Coronary artery (tissue), 2 donors: ENCODE measurements around the gene EIF6.

Experiments
- DNase-seq: peaks from one replicate; pipeline ENCODE4 v3.0.0-alpha.2; 2017; ENCODE audit warnings: low spot score
- H3K27ac ChIP-seq, 2 donors: fragments of 200-600 bp; sonication (generic); one replicate each; pipeline ENCODE4 v1.5.1; 2016 to 2019
- H3K4me3 ChIP-seq: fragments of 200-600 bp; sonication (generic); 2 replicates; pipeline ENCODE4 v1.5.1; 2016; ENCODE audit warnings: mild to moderate bottlenecking, moderate library complexity
- TF ChIP-seq, protein P1 (sequence below): fragments of 200-600 bp; sonication (generic); IDR thresholded peaks from one replicate; pipeline ENCODE4 v1.5.1; 2019; ENCODE audit warnings: antibody characterized with exemption

The EIF6 gene

DNA sequence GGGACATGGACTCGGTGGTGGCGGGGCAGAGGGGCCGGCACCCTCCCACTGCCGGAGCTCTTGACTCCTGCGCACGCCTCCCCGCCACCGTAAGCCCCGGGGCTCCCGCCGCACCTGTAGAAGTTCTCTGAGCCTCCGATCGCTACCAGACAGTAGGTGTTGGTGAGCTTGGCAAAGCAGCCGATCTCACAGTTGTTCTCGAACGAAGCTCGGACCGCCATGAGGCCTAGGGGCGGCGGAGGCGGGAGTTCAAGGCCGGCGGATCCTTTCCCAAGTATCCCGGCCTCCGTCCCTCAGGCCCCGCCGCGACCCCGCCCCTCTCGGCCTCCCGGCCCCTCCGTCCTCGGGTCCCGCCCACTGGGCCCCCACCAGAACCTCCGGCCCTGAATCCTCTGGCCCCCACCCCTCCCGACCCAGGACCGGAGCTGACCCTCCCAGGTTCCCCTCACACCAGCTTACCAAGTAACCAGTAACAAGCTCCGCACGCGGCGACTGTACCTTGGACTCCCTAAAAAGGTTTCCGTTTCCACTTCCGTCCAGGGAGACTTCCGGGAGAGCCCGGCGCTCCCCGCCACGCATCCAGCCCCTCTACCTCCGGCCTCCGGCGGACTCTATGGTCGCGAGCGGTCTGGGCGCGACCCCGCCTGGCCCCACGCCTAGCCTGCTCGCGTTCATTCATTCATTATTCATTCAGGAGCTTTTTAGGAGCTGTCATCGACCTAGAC, at the start of gene EIF6:
Gene EIF6, minus strand, starts transcription at position 506 of the 725 bp plus-strand sequence. Its CDS starts 285 bp downstream, at position 221.
- Histone ChIP-seq H3K27ac (peak within 1 kb of the TSS; percentile 57 to 87), H3K4me3 (peak within 1 kb of the TSS; percentile 95)
- TF ChIP-seq, protein P1, sequence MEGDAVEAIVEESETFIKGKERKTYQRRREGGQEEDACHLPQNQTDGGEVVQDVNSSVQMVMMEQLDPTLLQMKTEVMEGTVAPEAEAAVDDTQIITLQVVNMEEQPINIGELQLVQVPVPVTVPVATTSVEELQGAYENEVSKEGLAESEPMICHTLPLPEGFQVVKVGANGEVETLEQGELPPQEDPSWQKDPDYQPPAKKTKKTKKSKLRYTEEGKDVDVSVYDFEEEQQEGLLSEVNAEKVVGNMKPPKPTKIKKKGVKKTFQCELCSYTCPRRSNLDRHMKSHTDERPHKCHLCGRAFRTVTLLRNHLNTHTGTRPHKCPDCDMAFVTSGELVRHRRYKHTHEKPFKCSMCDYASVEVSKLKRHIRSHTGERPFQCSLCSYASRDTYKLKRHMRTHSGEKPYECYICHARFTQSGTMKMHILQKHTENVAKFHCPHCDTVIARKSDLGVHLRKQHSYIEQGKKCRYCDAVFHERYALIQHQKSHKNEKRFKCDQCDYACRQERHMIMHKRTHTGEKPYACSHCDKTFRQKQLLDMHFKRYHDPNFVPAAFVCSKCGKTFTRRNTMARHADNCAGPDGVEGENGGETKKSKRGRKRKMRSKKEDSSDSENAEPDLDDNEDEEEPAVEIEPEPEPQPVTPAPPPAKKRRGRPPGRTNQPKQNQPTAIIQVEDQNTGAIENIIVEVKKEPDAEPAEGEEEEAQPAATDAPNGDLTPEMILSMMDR: no peak
- peak; percentile 89 for DNase-seq

DNA sequence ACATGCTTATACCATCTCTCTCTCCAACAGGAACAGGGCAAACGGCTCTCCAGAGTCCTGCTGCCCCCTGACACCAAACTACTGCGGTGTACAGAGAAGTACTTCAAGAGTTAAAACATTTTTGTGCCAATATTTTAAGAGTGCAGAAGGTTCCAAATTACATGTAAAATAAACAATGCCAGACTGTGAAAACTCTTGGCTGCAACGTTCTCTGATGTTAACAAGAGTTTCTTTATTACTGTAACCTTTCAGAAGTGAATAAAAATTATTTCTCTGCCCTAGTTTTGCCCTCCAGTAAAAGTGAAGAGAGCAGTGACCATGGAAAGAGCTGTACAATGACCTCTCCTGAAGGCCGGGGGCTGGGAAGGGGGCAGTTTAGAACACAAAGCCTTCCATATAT, 49.0 kb upstream of the EIF6 start:
- no peak for DNase-seq
- TF ChIP-seq, protein P1: no peak
- Histone ChIP-seq H3K4me3 (no peak overlapping the region), H3K27ac (no peak overlapping the region)

DNA sequence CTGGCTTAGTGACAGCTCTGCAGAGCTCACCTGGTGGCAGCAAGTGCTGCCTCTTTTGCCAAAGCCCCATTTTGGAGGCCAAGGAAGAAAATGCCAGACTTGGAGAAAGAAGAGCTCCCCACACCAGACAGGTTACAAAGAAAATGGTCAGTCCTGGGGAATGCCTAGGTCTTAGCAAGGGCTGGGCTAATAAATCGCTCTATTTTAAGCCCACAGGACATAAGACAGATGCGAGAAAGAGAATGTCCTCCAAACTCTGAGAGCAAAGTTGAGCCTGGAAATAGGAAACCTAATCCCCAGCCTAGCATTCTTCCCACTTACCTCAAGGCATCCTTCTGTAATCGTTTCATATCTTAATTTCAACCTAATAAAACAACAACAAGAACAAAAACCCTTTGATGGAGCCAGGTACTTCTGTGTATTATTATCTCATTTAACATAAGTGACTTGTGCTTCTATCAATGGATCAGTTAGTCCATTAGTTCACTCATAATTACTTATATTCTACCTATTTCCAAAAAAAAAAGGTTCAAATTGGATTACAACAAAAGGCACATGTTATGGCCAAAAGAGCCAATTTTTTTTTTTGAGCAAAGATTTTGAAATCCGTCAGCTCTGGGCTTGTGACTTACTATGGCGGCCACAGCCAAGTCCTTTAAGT, 48.1 kb upstream of the EIF6 start:
- TF ChIP-seq, protein P1: no peak
- no peak overlapping the region for H3K4me3 ChIP-seq
- no peak for DNase-seq
- H3K27ac ChIP-seq: no peak overlapping the region

DNA sequence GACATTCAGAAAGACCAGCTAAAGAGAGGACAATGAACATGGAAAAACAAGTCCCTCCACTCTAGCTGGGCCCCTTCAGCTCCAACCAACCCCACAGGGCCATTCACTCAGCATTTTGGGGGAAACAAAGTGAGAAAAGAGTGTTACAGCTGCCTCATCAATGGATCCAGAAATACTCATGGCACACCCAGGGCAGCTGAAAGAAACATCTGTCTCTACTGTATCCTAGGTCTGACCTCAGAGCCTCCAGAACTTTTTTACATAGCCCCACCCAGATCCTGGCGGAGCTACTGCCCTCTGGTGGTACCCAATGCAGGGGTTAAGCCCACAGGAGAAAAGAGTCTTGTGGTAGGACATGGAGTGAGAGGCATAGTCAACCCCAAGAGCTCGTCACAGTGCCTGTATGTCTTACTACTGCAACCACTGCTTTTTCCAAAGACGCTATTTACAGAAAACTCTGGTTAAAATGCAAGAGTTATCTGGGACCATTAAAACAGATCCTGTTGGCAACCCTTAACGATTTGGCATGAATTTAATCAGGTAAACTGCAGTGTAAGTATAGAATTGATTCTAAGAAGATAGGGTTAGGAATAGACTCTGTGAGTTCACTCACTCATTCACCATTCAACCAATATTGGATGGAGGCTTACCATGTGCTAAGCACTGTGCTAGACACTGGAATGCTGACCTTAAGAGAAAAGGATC, 45.0 kb upstream of the EIF6 start:
- H3K4me3 ChIP-seq: no peak overlapping the region
- DNase-seq: no peak
- TF ChIP-seq, protein P1: no peak
- H3K27ac ChIP-seq: no peak overlapping the region

DNA sequence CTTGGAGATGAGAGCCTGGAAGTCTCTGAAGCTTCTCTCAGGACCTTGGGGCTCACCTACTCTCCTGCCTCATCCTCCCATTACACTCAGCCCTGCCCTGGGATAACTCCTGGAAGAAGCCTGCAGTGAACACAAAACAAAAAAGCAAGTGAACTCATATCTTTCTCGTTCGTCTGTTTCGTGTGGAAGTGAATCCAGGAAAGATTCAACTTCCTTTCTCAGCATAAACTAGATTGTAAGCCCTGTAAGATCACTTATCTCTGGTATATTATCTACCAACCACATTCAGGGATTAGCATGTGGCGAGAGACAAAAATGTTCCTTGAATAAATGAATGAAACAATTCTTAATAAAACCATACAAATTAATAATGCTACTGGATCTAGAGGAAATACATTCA, 44.1 kb upstream of the EIF6 start:
- DNase-seq: no peak
- TF ChIP-seq, protein P1: no peak
- Histone ChIP-seq H3K4me3 (no peak overlapping the region), H3K27ac (no peak overlapping the region)

DNA sequence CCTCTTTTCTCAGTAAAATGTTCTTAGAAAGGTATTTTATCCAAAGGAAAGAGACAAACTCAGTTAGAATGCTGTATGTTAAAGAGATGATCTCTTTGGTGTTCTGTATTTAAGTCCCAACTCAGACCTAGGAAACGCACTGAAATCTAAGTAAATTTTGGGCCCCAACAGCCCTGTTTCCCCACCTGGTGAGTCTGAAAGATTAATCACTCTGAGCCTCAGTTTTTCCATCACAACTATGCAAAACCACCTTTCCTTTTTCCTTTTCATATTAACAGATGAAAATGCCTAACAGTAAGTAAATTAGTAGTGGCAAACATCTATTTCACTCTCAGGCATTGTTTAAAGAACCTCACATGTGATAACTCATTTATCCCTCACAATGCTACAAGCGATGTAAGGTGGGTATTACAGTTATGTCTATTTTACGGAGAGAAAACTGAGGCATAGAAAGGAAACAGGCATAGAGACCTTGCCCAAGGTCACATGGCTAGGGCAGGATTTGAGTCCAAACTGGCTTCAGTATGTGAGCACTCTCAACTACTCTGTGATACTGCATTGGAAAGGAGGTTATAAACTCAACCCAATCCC, 43.6 kb upstream of the EIF6 start:
- no peak for DNase-seq
- Histone ChIP-seq H3K27ac (no peak overlapping the region), H3K4me3 (no peak overlapping the region)
- TF ChIP-seq, protein P1: no peak
